ENCODE data around the gene ALDH5A1.

DNA sequence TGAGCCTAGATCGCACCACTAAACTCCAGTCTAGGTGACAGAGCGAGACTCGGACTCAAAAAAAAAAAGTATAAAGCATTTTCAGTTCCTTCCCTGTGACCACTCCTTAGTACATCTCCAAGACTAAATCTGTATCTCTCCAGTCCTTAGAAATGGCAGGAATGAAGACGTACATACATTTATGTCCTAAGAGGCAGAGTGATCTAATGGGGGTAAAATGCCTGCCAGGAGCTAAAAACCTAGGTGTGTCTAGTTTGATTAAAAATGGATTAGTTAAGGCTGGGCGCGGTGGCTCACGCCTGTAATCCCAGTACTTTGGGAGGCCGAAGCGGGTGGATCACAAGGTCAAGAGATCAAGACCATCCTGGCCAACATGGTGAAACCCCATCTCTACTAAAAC is 70.4 kb downstream of the ALDH5A1 start:
- TF ChIP-seq, protein P1, sequence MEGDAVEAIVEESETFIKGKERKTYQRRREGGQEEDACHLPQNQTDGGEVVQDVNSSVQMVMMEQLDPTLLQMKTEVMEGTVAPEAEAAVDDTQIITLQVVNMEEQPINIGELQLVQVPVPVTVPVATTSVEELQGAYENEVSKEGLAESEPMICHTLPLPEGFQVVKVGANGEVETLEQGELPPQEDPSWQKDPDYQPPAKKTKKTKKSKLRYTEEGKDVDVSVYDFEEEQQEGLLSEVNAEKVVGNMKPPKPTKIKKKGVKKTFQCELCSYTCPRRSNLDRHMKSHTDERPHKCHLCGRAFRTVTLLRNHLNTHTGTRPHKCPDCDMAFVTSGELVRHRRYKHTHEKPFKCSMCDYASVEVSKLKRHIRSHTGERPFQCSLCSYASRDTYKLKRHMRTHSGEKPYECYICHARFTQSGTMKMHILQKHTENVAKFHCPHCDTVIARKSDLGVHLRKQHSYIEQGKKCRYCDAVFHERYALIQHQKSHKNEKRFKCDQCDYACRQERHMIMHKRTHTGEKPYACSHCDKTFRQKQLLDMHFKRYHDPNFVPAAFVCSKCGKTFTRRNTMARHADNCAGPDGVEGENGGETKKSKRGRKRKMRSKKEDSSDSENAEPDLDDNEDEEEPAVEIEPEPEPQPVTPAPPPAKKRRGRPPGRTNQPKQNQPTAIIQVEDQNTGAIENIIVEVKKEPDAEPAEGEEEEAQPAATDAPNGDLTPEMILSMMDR (IDR thresholded peaks at IDR 0.05 in 4 of 5, conservative IDR thresholded peaks at IDR 0.05 in 1 of 5): no peak
- no peak for TF ChIP-seq POLR2A (IDR thresholded peaks at IDR 0.05)

Measured in gastrocnemius medialis (tissue), 4 donors.